Measurements from ENCODE around the gene SEC61A2. TPM values are rescaled to one million over a fixed set of nuclear protein-coding genes. Genes with fewer than 3 reads are reported as not detected.
"Not testable (repeated sequence)": the region's sequence is repeated elsewhere in the genome, so short reads cannot be mapped to it uniquely, and the experiment has no call there.

SEC61A2 gene
- 52.7 TPM for total RNA-seq

GRCh38 chr10:12129222-12130111, at the start of gene SEC61A2:
Gene SEC61A2, plus strand, starts transcription at chr10:12129677. Its CDS starts 111 bp downstream, at chr10:12129788.
- peak; percentile 91 for DNase-seq

DNA sequence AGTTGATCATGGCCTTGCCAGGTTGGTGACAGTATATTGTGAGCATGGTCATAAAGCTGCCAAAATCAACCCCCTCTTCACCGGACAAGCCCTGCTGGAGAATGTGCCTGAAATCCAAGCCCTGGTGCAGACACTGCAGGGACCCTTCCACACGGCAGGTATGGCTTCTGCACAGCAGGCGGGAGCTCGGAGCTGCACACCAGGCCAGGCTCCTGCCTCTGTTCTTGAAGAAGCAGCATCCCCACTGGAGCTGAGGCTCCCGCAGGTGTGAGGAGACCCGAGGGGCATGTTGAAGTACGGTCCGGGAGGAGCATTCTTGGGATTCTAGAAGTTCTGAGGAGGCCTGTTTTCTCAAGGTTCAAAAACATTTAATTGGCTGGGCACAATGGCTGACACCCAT, 48.0 kb upstream of the SEC61A2 start:
- no peak for DNase-seq

- DNase-seq, result no peak
Measured at GRCh38 chr10:12081879-12082557, 47.5 kb upstream of the SEC61A2 start.

DNA sequence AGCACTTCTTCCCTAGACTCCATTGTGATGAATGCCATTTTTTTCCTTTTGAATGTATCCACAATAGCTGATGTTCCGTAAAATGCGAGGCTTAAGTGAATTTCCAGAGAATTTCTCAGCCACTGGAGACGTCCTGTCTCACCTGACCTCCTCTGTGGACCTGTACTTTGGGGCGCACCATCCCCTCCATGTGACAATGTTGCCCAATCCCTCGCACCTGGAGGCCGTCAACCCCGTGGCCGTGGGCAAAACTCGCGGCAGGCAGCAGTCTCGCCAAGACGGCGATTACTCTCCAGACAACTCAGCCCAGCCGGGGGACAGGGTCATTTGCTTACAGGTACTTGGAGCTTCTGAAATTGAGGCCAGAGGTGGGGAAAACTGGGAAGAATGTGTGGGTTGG, 40.6 kb upstream of the SEC61A2 start:
- DNase-seq, result no peak

DNA sequence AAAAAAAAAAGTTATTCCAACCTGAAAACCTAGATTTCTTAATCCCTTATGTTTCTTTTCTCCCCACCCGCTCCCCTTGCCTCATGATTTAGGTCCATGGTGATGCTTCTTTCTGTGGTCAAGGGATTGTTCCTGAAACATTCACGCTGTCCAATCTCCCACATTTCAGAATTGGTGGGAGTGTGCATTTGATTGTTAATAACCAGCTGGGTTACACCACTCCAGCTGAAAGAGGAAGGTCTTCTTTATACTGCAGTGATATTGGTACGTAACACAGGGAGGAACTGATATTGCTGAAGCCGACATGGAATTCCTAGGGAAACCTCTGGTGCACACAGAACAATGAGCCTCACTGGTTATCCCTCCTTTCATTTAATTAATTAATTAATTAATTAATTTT, 38.1 kb upstream of the SEC61A2 start:
- DNase-seq, result no peak

GRCh38 chr10:12097361-12097760, 32.1 kb upstream of the SEC61A2 start:
- not testable (repeated sequence) for DNase-seq

- no peak for DNase-seq
Measured at GRCh38 chr10:12097791-12098190, 31.7 kb upstream of the SEC61A2 start.

DNA sequence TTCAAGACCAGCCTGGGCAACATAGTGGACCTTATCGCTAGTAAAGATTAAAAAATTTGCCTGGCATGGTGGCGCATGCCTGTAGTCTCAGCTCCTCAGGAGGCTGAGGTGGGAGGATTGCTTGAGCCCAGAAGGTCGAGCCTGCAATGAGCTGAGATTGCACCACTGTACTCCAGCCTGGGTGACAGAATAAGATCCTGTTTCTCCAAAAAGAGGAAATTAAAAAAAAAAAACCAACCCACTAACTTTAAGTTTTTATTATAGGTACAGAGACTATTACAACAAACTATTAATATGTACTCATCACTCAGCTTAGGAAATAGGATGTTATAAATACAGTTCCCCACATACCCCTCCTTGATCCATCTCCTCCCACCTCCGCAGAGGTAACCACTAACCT, 30.5 kb upstream of the SEC61A2 start:
- DNase-seq, result no peak

- no peak for DNase-seq
Measured at GRCh38 chr10:12103802-12104201, 25.7 kb upstream of the SEC61A2 start.

- no peak for DNase-seq
Measured at GRCh38 chr10:12107781-12108180, 21.7 kb upstream of the SEC61A2 start.

- DNase-seq, result no peak
Measured at GRCh38 chr10:12109286-12109685, 20.2 kb upstream of the SEC61A2 start.

DNA sequence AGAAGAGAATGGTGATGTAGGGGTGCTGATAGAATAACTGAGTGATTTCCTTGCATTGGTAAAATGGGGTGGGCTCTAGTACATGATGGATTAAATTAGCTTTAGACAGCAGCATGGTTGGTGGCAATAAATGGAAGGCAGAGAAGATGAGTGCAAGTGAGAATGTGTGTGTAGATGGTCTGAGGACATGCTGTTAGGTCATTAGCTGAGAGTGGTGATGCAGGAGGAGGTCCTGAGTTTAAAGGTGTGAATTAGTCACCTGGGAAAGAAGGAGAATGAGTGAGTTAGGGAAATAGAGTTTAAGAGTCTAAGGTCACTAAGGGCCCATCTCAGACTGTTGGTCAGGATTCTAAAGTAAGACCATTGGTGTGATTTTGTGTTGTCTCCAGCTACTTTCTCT, 17.9 kb upstream of the SEC61A2 start:
- DNase-seq, result no peak

DNA sequence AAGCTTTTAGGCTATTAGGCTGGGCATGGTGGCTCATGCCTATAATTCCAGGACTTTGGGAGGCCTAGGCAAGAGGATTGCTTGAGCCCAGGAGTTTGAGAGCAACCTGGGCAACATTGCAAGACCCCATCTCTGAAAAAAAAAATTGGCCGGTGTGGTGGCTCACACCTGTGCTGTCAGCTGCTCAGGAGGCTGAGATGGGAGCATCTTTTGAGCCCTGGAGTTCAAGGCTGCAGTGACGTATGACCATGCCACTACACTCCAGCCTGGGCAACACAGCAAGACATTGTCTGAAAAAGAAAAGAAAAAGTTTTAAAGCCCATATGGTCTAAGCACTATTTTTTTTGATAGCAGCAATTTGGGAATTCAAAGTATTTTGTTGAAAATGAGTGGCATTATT, 15.8 kb upstream of the SEC61A2 start:
- DNase-seq, result no peak

- DNase-seq, result no peak
Measured at GRCh38 chr10:12121673-12122072, 7.8 kb upstream of the SEC61A2 start.

DNA sequence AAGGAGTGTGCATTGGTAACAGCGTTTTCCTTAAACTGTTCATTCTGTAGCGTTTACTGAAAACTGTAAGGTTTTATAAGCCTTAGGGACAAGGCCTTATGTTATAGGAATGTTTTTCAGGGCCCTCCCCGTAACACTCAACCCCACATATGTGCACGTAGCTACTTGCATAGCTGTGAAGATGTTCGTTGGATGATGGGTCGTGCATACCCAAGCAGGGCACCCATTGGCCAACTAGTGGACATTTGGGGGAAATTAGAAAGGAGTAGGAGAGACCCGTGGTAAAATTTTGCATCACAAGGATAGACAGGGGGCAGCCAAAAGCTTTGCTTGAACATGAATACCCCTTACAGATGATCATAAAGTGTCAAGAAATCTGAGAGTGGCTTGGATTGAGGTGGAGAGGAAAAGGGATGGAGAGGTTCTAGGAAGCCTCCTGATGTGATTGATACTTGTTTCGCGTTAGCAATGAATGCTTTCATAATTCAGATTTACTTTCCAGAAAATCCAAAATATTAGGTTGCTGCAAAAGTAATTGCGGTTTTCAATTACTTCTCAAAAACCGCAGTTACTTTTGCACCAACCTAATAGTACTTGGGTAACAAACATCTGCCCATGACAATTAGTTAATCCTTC, 878 bp downstream of the SEC61A2 start:
- peak; percentile 11 for DNase-seq

- DNase-seq, result no peak
Measured at GRCh38 chr10:12135631-12136030, 6.2 kb downstream of the SEC61A2 start.

GRCh38 chr10:12140038-12140437, 10.6 kb downstream of the SEC61A2 start:
- DNase-seq, result no peak

DNA sequence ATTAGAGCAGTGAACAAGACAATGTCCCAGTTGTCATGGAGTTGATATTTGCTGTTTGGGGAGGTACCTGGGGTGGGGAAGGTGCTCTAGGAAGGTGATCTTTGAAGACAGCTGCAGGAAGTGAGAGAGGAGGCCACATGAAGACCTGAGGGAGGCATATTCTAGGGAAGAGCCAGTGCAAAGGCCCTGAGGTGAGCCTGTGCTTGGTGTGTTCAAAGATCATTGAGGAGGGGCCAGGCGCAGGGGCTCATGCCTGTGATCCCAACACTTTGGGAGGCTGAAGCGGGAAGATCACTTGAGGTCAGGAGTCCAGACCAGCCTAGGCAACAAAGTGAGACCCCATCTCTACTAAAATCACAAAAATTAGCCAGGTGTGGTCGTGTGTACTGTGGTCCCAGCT, 15.1 kb downstream of the SEC61A2 start:
- DNase-seq, result no peak

- DNase-seq, result no peak
Measured at GRCh38 chr10:12150163-12150562, 20.7 kb downstream of the SEC61A2 start.

DNA sequence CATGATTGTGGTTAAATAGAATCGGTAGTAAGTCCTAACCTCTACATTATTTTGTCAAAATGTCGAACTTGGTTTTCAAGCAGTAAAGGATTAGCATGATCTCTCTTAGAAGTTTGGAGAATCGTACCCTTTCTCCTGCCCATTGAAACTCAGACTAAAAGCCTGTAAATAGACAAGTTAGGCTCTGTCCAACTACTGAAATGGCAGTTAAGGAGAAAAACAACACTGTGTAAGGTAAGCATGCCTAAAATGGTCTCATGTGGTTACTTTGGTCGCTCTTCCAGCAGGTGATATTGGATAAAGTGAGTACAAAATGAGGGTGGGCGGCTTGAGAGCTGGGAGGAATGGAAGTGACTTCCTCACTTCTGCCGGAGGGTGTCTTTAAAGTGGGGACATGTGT, 25.0 kb downstream of the SEC61A2 start:
- no peak for DNase-seq

DNA sequence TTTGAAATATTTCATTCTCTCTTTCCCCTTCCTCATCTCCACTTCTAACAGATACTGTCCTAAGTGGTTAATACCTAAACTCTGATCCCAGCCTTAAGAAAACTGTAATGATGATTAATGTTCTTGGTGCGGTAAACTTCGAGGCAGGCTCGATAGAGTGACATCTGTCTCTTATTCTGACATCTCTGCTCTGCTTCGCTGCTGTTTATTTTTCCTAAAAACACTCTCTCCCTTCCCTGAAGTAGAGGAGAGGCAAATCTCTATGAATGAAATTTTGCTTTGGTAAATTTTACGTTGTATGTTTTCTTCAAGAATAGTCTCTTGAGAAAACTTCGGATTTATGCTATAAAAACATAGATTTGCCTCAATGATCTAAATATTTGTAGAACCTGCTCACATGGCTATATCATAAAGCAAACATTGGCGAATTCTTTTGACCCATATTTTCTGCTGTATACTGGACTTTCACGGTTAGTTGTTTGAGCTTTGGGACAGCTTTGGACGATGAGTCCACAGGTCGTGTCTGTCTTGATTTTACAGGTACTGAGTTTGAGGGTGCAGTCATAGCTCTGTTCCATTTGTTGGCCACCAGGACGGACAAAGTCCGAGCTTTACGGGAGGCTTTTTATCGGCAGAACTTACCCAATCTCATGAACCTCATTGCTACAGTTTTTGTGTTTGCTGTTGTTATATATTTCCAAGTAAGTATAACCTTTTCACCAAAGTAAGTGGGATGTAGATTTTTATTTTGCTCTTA, 27.1 kb downstream of the SEC61A2 start:
- DNase-seq, result no peak

DNA sequence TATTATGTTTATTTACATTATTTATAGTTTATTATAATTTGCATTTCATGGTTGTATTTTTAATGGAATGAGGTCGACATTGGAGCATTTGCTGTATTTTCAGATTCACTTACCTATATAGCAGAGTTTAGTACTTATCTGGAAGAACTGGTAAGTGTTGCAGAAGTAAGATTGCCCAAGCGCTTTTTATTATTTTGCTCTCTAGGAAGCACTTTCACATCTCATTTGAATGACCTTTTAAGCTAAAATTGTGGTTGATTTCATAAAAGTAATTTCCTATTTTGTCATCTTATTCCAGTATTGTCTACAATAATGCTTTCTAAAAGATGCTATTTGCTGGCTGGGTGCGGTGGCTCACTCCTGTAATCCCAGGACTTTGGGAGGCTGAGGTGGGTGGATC, 28.6 kb downstream of the SEC61A2 start:
- no peak for DNase-seq

DNA sequence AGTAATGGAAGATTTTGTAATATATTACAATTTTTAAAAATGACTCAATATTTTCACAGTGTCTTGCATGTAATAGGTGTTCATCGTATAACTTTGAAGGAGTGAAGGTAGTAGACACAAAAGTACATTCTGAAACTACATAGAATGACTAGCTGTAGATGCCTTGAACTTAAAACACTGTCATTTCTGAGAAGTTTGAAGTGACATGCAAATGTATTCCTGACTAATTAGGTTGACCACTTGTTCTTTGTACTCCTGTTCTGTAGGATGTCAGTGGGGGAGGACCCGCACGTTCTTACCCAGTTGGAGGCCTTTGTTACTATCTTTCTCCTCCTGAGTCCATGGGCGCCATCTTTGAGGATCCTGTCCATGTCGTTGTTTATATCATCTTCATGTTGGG, 31.2 kb downstream of the SEC61A2 start:
- DNase-seq, result no peak

Data from occipital lobe (tissue), 2 donors.